Stomach (tissue), 9 donors: ENCODE measurements around the gene STXBP6. TPM values are rescaled to one million over a fixed set of nuclear protein-coding genes. Genes with fewer than 3 reads are reported as not detected.

Experiments used
- DNase-seq, 2 donors: peaks; one replicate each; pipeline versions ENCODE4 v3.0.0 to v3.0.0-alpha.2; 2013 to 2019
- H3K27ac ChIP-seq, 5 donors: fragments of 200-600 bp in 4 of 5; sonication (generic) in 4 of 5; one replicate each; pipeline ENCODE4 v1.5.1; 2013 to 2019; ENCODE audit warnings: mild to moderate bottlenecking in 1 of 5, moderate library complexity in 1 of 5
- H3K27me3 ChIP-seq, 3 donors: fragments of 200-600 bp; sonication (generic); one replicate each; pipeline ENCODE4 v1.5.1; 2017 to 2019; ENCODE audit warnings: mixed run types in 1 of 3
- H3K36me3 ChIP-seq, 4 donors: fragments of 200-600 bp; sonication (generic); 1 replicate in 3 of 4; 2 replicates in 1 of 4; pipeline ENCODE4 v1.5.1; 2016 to 2019
- H3K4me1 ChIP-seq, 4 donors: fragments of 200-600 bp; sonication (generic); one replicate each; pipeline ENCODE4 v1.5.1; 2016 to 2019
- H3K4me3 ChIP-seq, 4 donors: fragments of 200-600 bp; sonication (generic) in 3 of 4; one replicate each; pipeline ENCODE4 v1.5.1; 2016 to 2019; ENCODE audit warnings: mild to moderate bottlenecking in 1 of 4
- H3K9me3 ChIP-seq, 4 donors: fragments of 200-600 bp; sonication (generic); one replicate each; pipeline ENCODE4 v1.5.1; 2016 to 2019
- EP300 ChIP-seq: sonication (generic); formaldehyde crosslinking; IDR thresholded peaks from one replicate; pipeline ENCODE4 v1.6.1; 2017; ENCODE audit warnings: antibody characterized with exemption
- POLR2A ChIP-seq, 4 donors: fragments of 450-650 bp; IDR thresholded peaks; one replicate each; pipeline ENCODE4 v1.6.1; 2016; ENCODE audit warnings: antibody characterized with exemption in 4 of 4, control low read depth in 2 of 4, mild to moderate bottlenecking in 1 of 4, moderate library complexity in 1 of 4
- POLR2AphosphoS5 ChIP-seq, 3 donors: sonication (generic); formaldehyde crosslinking; IDR thresholded peaks; one replicate each; pipeline ENCODE4 v1.6.1; 2016; ENCODE audit warnings: antibody characterized with exemption in 3 of 3
- WGBS, 5 donors: extraction: QIAGEN DNeasy Blood & Tissue Kit in 3 of 5; methylation state at CpG; one replicate each; pipeline versions ENCODE4 v1.1.5 to v1.1.7; 2013 to 2018; 5-methylcytosine and 5-hydroxymethylcytosine counted together
- intact Hi-C: fragments of 100-400 bp; cut with DNase I; formaldehyde crosslinking; loops from one replicate; pipeline ENCODE4 v1.15.1; 2023; ENCODE audit warnings: low total_unique reads
- polyA plus RNA-seq, 3 donors: library from polyadenylated mRNA; stranded (reverse); fragments of 200-250 nt; gene quantifications; one replicate each; pipeline ENCODE4 v1.2.3, GENCODE V29; 2013
- total RNA-seq, 5 donors: library from RNA; depleted of rRNA; stranded (reverse); fragments of >200 nt; gene quantifications; one replicate each; pipeline versions ENCODE4 v1.1.0 to v1.2.3, GENCODE V29; 2014 to 2016
- TF ChIP-seq, protein P1 (sequence below), 7 experiments: fragments of 450-650 bp in 4 of 7; fragments of 200-600 bp in 3 of 7; sonication (generic) in 3 of 7; IDR thresholded peaks; one replicate each; pipeline ENCODE4 v1.5.1; 2016 to 2019; ENCODE audit warnings: antibody characterized with exemption in 7 of 7, control low read depth in 2 of 7, mild to moderate bottlenecking in 1 of 7
- donor health status: healthy with polysubstance abuse.
- donor health status: Bipolar disorder and iron deficiency.
- donor health status: healthy.

Gene STXBP6
- total and polyA plus RNA-seq, 8 donors = 7.4 to 37.1 (median 15.2) TPM

DNA sequence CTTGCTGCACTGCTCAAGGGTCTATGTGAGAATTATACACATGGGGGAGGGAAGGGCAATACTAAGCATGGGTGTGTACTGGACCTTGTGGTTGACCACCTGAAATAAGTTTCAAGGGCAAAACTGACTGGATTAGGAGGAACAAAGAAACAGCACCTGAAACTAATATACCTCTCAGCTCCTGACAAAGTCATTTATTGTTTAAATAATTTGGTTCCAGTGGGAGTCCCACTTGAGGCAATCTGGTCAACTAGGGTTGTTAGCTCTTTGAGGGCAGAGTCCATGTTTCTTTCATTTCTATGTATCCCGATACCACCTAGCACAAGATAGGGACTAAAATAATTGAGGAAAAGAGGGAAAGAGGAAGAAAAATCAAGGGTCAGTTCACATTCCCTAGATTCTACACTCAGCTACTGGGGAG, 45.5 kb downstream of the STXBP6 start:
- Histone ChIP-seq H3K9me3 (no peaks in the 10 kb centered on the region), H3K27me3 (no peaks in the 10 kb centered on the region), H3K4me3 (no peak overlapping the region), H3K4me1 (peaks cover 0 to 34% (median 10%) of the 10 kb centered on the region in 4 donors), H3K27ac (no peak overlapping the region), H3K36me3 (no peaks in the 10 kb centered on the region)
- WGBS, 5 donors = 75 to 100% (median 86%) methylated on average over 1 of the region's 1 CpG
- intact Hi-C loops = no loop called here
- no peak for DNase-seq
- no peak for TF ChIP-seq POLR2A (IDR thresholded peaks at IDR 0.05)
- TF ChIP-seq EP300 = no peak
- TF ChIP-seq, protein P1, sequence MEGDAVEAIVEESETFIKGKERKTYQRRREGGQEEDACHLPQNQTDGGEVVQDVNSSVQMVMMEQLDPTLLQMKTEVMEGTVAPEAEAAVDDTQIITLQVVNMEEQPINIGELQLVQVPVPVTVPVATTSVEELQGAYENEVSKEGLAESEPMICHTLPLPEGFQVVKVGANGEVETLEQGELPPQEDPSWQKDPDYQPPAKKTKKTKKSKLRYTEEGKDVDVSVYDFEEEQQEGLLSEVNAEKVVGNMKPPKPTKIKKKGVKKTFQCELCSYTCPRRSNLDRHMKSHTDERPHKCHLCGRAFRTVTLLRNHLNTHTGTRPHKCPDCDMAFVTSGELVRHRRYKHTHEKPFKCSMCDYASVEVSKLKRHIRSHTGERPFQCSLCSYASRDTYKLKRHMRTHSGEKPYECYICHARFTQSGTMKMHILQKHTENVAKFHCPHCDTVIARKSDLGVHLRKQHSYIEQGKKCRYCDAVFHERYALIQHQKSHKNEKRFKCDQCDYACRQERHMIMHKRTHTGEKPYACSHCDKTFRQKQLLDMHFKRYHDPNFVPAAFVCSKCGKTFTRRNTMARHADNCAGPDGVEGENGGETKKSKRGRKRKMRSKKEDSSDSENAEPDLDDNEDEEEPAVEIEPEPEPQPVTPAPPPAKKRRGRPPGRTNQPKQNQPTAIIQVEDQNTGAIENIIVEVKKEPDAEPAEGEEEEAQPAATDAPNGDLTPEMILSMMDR (IDR thresholded peaks at IDR 0.05) = no peak
- no peak for TF ChIP-seq POLR2AphosphoS5 (IDR thresholded peaks at IDR 0.05)

DNA sequence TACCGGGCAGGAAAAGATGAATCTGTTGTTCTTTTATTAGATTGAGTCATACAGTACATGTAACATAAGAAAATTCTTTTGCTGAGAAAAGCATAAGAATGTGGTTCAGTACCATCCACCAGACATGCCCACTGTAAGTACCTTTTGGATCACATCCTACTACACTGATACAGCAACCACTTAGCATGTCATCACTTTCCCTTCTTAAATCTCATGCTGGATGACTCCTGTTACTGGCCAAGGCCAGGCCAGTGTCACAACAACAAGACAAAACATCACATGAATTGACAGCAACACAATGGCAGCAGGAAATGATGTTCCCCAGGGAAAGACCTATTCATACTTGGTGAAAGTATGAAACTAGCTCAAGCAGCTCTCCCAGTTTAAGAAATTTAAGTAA, 46.4 kb downstream of the STXBP6 start:
- no peaks in the 10 kb centered on the region for H3K36me3 ChIP-seq
- DNase-seq = no peak
- intact Hi-C loops = no loop called here
- H3K27ac ChIP-seq = no peak overlapping the region
- H3K27me3 ChIP-seq = no peaks in the 10 kb centered on the region
- H3K4me3 ChIP-seq = no peak overlapping the region
- H3K9me3 ChIP-seq = no peaks in the 10 kb centered on the region
- H3K4me1 ChIP-seq = peaks cover 0 to 32% (median 10%) of the 10 kb centered on the region in 4 donors
- WGBS, 5 donors = 95 to 100% (median 97%) methylated on average over 1 of the region's 1 CpG
- TF ChIP-seq, protein P1 (IDR thresholded peaks at IDR 0.05) = no peak
- no peak for TF ChIP-seq EP300
- no peak for TF ChIP-seq POLR2AphosphoS5 (IDR thresholded peaks at IDR 0.05)
- TF ChIP-seq POLR2A (IDR thresholded peaks at IDR 0.05) = no peak

DNA sequence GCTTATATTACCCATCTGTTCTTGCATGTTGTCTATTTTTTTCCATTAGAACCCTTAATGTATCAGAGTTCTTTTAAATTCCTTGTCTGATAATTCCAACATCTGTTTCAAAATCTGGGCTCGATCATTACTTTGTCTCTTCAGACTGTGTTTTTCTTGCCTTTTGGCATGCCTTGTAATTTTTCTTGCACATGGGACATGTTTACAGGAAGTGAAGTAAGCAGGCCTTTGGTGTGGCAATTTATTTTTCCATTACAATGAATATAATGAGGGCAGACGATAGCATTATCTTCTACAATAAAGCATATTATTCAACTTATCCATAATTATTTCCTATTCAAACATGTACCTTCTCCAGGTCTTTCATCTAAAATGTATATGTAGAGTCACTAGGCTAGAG, 48.3 kb downstream of the STXBP6 start:
- Histone ChIP-seq H3K4me1 (peaks cover 0 to 14% (median 2%) of the 10 kb centered on the region in 4 donors), H3K36me3 (no peaks in the 10 kb centered on the region), H3K4me3 (no peak overlapping the region), H3K27me3 (no peaks in the 10 kb centered on the region), H3K9me3 (no peaks in the 10 kb centered on the region), H3K27ac (no peak overlapping the region)
- TF ChIP-seq POLR2A (IDR thresholded peaks at IDR 0.05) (no peak), POLR2AphosphoS5 (IDR thresholded peaks at IDR 0.05) (no peak), EP300 (no peak)
- TF ChIP-seq, protein P1 (IDR thresholded peaks at IDR 0.05) = no peak
- 54 to 63% (median 62%) methylated on average over 2 of the region's 2 CpGs for WGBS, 5 donors
- DNase-seq = no peak
- intact Hi-C loops = no loop called here

DNA sequence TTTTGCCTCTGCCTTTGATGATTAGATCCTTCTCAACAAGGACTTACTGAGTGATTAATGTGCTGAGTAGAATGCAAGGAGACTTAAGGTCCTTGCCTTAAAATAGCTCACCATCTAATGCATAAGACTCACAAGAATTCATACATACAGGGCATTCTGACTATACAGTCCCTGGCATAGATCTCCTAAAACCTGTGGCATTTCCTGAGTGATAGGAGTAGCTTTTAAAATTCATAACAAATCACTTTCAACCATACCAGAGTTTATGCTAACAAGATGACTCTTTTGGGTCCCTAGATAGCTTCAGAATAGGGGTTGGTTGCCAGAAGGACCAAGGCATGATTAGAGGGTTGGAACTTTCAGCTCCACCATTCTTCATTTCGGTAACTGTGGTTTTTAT, 48.8 kb downstream of the STXBP6 start:
- Histone ChIP-seq H3K9me3 (no peaks in the 10 kb centered on the region), H3K4me1 (peaks cover 0 to 12% (median 0%) of the 10 kb centered on the region in 4 donors), H3K36me3 (no peaks in the 10 kb centered on the region), H3K27me3 (no peaks in the 10 kb centered on the region), H3K4me3 (no peak overlapping the region), H3K27ac (no peak overlapping the region)
- TF ChIP-seq POLR2A (IDR thresholded peaks at IDR 0.05) (no peak), EP300 (no peak), POLR2AphosphoS5 (IDR thresholded peaks at IDR 0.05) (no peak)
- TF ChIP-seq, protein P1 (IDR thresholded peaks at IDR 0.05) = no peak
- no peak for DNase-seq
- 78 to 87% (median 83%) methylated on average over 1 of the region's 1 CpG for WGBS, 5 donors
- intact Hi-C loops = no loop called here
